ENCODE measurements around the gene GNA15.

Gene GNA15

DNA sequence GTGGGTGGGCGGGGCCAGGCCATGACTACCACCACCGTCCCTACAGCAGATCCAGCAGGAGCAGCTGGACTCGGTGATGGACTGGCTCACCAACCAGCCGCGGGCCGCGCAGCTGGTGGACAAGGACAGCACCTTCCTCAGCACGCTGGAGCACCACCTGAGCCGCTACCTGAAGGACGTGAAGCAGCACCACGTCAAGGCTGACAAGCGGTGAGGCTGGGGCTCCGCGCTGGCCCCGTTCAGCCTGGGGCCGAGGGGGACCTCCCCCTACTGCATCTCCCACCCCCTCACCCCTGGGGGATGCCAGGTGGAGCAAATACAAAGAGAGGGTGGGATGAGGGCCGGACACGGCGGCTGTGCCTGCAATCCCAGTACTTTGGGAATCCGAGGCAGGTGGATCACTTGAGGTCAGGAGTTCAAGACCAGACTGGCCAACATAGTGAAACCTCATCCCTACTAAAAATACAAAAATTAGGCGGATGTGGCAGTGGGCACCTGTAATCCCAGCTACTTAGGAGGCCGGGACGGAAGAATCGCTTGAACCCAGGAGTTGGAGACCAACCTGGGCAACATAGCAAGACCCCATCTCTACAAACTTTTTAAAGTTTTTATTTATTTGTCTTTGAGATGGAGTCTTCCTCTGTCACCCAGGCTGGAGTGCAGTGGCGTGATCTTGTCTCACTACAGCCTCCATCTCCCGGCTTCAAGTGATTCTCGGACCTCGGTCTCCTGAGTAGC, 70.6 kb downstream of the GNA15 start:
- Histone ChIP-seq H3K4me1 (ENCODE audit: control insufficient read depth, insufficient read depth, low read length) (no peaks in the 10 kb centered on the region), H3K9ac (ENCODE audit: low read length in 2 of 2) (no peak overlapping the region), H3K4me3 (ENCODE audit: low read length in 2 of 2) (no peak overlapping the region), H3K9me3 (ENCODE audit: control insufficient read depth in 2 of 2, low read length in 2 of 2) (no peaks in the 10 kb centered on the region), H3K27me3 (ENCODE audit: control insufficient read depth in 1 of 2, insufficient read depth in 2 of 2, low read length in 2 of 2) (no peaks in the 10 kb centered on the region), H3K27ac (ENCODE audit: low read length) (no peak overlapping the region), H3K36me3 (ENCODE audit: control insufficient read depth in 2 of 2, insufficient read depth in 2 of 2, low read length in 2 of 2) (peaks cover 7 to 9% of the 10 kb centered on the region in 2 donors)

DNA sequence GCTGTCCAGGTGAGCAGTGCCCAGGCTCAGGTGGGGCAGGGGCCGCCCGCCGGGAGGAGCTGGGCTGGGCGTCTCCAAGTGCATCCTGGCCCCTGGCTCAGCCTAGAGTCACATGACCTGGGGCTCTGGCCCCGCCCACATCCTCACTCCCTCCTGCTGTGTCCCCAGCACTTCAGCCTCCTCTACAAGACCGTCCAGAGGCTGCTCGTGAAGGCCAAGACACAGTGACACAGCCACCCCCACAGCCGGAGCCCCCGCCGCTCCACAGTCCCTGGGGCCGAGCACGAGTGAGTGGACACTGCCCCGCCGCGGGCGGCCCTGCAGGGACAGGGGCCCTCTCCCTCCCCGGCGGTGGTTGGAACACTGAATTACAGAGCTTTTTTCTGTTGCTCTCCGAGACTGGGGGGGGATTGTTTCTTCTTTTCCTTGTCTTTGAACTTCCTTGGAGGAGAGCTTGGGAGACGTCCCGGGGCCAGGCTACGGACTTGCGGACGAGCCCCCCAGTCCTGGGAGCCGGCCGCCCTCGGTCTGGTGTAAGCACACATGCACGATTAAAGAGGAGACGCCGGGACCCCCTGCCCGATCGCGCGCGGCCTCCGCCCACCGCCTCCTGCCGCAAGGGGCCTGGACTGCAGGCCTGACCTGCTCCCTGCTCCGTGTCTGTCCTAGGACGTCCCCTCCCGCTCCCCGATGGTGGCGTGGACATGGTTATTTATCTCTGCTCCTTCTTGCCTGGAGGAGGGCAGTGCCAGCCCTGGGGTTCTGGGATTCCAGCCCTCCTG, 71.8 kb downstream of the GNA15 start:
- no peaks in the 10 kb centered on the region for H3K4me1 ChIP-seq (ENCODE audit: control insufficient read depth, insufficient read depth, low read length)
- no peak overlapping the region for H3K4me3 ChIP-seq (ENCODE audit: low read length in 2 of 2)
- peaks cover 7% of the 10 kb centered on the region in 2 donors for H3K36me3 ChIP-seq (ENCODE audit: control insufficient read depth in 2 of 2, insufficient read depth in 2 of 2, low read length in 2 of 2)
- H3K9me3 ChIP-seq (ENCODE audit: control insufficient read depth in 2 of 2, low read length in 2 of 2), result no peaks in the 10 kb centered on the region
- H3K27ac ChIP-seq (ENCODE audit: low read length), result no peak overlapping the region
- H3K27me3 ChIP-seq (ENCODE audit: control insufficient read depth in 1 of 2, insufficient read depth in 2 of 2, low read length in 2 of 2), result no peaks in the 10 kb centered on the region
- H3K9ac ChIP-seq (ENCODE audit: low read length in 2 of 2), result no peak overlapping the region

DNA sequence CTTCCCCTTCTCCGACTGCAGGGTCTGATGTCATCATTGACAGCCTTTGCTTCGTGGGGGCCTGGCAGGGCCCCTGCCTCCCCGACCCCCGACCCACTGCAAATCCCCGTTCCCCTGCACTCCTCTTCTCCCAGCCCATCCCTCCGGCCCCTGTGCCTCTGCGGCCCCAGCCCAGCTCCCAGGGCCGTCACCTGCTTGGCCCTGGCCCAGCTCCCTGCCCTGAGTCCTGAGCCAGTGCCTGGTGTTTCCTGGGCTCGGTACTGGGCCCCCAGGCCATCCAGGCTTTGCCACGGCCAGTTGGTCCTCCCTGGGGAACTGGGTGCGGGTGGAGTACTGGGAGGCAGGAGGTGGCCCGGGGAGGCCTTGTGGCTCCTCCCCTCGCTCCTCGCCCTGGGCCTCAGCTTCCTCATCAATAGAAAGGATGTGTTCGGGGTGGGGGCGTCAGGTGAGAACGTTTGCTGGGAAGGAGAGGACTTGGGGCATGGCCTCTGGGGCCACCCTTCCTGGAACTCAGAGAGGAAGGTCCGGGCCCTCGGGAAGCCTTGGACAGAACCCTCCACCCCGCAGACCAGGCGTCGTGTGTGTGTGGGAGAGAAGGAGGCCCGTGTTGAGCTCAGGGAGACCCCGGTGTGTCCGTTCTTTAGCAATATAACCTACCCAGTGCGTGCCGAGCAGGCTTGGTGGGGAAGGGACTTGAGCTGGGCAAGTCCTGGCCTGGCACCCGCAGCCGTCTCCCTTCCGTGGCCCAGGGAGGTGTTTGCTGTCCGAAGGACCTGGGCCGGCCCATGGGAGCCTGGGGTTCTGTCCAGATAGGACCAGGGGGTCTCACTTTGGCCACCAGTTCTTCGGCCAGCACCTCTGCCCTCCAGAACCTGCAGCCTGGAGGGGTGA, 72.7 kb downstream of the GNA15 start:
- Histone ChIP-seq H3K9ac (ENCODE audit: low read length in 2 of 2) (no peak overlapping the region), H3K4me3 (ENCODE audit: low read length in 2 of 2) (no peak overlapping the region), H3K9me3 (ENCODE audit: control insufficient read depth in 2 of 2, low read length in 2 of 2) (no peaks in the 10 kb centered on the region), H3K27me3 (ENCODE audit: control insufficient read depth in 1 of 2, insufficient read depth in 2 of 2, low read length in 2 of 2) (no peaks in the 10 kb centered on the region), H3K4me1 (ENCODE audit: control insufficient read depth, insufficient read depth, low read length) (no peaks in the 10 kb centered on the region), H3K36me3 (ENCODE audit: control insufficient read depth in 2 of 2, insufficient read depth in 2 of 2, low read length in 2 of 2) (peaks cover 7% of the 10 kb centered on the region in 2 donors), H3K27ac (ENCODE audit: low read length) (no peak overlapping the region)

DNA sequence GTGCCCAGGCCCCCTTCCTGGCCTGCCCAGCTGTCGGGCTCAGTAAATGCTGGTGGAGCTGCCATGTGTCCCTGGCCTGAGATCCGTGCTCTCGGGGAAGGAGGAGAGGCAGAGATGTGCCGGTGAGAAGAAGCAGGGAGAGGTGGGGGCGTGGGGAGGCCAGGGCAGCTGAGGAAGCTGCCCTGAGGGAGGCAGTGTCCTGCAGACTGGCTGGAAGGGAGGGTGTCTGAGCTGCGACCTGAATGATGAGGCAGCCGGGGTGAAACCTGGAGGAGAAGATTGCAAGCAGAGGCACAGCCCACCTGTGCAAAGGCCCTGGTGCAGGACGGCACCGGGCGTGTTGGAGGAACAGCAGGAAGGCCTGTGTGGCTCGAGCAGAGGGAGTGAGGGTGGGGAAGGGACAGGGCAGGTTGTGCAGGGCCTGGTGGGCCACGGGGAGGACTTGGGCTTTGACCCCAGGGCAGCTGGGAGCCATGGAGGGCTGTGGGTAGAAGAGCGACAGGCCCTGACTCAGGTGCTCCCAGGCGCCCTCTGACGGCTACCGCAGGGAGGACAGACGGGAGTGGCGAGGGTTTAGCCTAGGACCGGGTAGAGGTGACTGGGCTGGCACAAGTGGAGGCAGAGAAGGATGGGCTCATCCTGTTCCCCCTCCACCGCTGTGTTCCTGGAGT, 74.6 kb downstream of the GNA15 start:
- no peak overlapping the region for H3K9ac ChIP-seq (ENCODE audit: low read length in 2 of 2)
- H3K27me3 ChIP-seq (ENCODE audit: control insufficient read depth in 1 of 2, insufficient read depth in 2 of 2, low read length in 2 of 2), result no peaks in the 10 kb centered on the region
- H3K27ac ChIP-seq (ENCODE audit: low read length), result no peak overlapping the region
- H3K9me3 ChIP-seq (ENCODE audit: control insufficient read depth in 2 of 2, low read length in 2 of 2), result no peaks in the 10 kb centered on the region
- H3K4me1 ChIP-seq (ENCODE audit: control insufficient read depth, insufficient read depth, low read length), result no peaks in the 10 kb centered on the region
- no peak overlapping the region for H3K4me3 ChIP-seq (ENCODE audit: low read length in 2 of 2)
- H3K36me3 ChIP-seq (ENCODE audit: control insufficient read depth in 2 of 2, insufficient read depth in 2 of 2, low read length in 2 of 2), result peaks cover 7% of the 10 kb centered on the region in 2 donors

DNA sequence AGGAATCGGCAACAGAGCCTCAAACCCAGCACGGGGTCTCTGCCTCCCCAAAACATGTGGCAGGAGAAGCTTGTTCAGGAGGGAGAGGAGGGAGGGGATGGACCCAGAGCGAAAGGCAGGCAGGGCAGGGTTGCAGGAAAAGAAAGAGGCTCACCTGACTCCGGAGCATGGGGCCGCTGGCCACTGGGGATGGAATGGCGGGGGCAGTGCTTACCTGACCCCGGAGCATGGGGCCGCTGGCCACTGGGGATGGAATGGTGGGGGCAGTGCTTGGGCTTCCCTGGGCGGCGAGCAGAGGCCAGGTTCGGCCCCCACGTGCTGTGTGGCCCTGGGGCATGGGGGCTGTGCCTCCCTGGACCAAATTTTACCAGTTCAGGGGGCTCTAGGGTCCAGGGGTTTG, 75.4 kb downstream of the GNA15 start:
- Histone ChIP-seq H3K27ac (ENCODE audit: low read length) (no peak overlapping the region), H3K4me3 (ENCODE audit: low read length in 2 of 2) (no peak overlapping the region), H3K9ac (ENCODE audit: low read length in 2 of 2) (no peak overlapping the region), H3K27me3 (ENCODE audit: control insufficient read depth in 1 of 2, insufficient read depth in 2 of 2, low read length in 2 of 2) (no peaks in the 10 kb centered on the region), H3K36me3 (ENCODE audit: control insufficient read depth in 2 of 2, insufficient read depth in 2 of 2, low read length in 2 of 2) (peaks cover 7% of the 10 kb centered on the region in 2 donors), H3K9me3 (ENCODE audit: control insufficient read depth in 2 of 2, low read length in 2 of 2) (no peaks in the 10 kb centered on the region), H3K4me1 (ENCODE audit: control insufficient read depth, insufficient read depth, low read length) (no peaks in the 10 kb centered on the region)

DNA sequence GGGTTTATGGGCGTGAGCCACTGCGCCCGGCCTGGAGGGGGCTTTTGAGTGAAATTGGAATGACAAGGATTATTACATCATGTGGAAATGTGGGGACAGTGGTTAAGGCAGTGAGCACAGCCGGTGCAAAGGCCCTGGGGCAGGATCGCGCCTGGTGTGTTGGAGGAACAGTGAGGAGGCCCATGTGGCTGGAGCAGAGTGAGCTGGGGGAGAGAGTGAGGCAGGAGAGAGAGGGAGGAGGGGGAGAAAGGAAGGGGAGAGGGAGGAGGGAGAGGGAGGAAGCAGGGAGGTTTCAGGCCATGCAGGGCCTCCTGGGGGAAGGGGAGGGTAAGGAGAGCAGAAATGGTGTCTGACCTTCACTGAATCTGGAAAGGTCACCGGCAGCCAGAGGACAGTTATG, 77.3 kb downstream of the GNA15 start:
- no peaks in the 10 kb centered on the region for H3K36me3 ChIP-seq (ENCODE audit: control insufficient read depth in 2 of 2, insufficient read depth in 2 of 2, low read length in 2 of 2)
- H3K27ac ChIP-seq (ENCODE audit: low read length), result no peak overlapping the region
- H3K9ac ChIP-seq (ENCODE audit: low read length in 2 of 2), result no peak overlapping the region
- no peaks in the 10 kb centered on the region for H3K9me3 ChIP-seq (ENCODE audit: control insufficient read depth in 2 of 2, low read length in 2 of 2)
- no peak overlapping the region for H3K4me3 ChIP-seq (ENCODE audit: low read length in 2 of 2)
- H3K4me1 ChIP-seq (ENCODE audit: control insufficient read depth, insufficient read depth, low read length), result no peaks in the 10 kb centered on the region
- H3K27me3 ChIP-seq (ENCODE audit: control insufficient read depth in 1 of 2, insufficient read depth in 2 of 2, low read length in 2 of 2), result no peaks in the 10 kb centered on the region
